ENCODE results near the gene CAMK2B. TPM values are rescaled to one million over a fixed set of nuclear protein-coding genes. Genes with fewer than 3 reads are reported as not detected.

CAMK2B gene
- polyA plus RNA-seq, 3 donors = 0.13 TPM; not detected in 2

DNA sequence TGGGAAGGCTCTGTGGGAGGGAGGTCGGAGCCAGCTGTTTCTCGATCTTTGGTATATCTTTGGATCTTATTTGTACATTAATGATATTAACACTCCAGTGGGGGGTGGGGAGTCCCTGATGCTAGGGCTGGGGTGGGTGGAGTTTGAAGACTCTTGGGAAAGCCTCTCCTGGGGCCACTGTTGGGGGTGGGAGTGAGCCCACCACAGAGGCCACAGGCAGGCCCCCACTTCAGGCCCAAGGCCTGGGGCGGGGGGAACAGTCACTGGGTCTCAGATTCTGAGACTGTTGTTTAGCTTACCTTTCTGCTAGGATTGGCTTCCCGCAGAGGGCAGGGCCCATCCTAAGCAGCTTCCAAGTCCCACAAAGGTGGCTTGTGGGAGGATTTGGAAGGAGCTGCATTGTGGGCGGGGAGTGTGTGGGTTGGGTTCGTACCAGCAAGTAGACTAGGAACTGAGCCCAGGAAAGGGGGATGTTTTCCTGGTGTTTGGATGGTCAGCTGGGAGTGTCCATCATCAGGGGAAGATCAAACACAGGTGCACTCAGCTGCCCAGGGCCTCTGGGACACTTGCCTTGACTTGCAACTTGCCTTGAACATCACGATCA is 112.7 kb downstream of the CAMK2B start:
- no peaks in the 10 kb centered on the region for H3K27me3 ChIP-seq (ENCODE audit: control insufficient read depth in 2 of 2, insufficient read depth in 2 of 2, low read length in 2 of 2)
- peaks cover 60 to 71% of the 10 kb centered on the region in 2 donors for H3K36me3 ChIP-seq (replicated peaks in 1 of 2; ENCODE audit: control insufficient read depth in 1 of 2, insufficient read depth in 2 of 2, low read length in 2 of 2)
- Mint-ChIP-seq H3K9me3 (no peaks in the 10 kb centered on the region), H3K27ac (peak overlapping the region in 1 of 7 donors; percentile 35), H3K36me3 (peaks cover 60 to 70% of the 10 kb centered on the region in 2 donors), H3K4me1 (peaks cover 5% of the 10 kb centered on the region), H3K27me3 (ENCODE audit: low read depth in 3 of 3) (peaks cover 0 to 4% (median 2%) of the 10 kb centered on the region in 3 donors), H3K4me3 (no peak overlapping the region)
- no peak overlapping the region for H2AFZ ChIP-seq (ENCODE audit: insufficient read depth, low read depth, low read length, poor library complexity, severe bottlenecking)
- no peak overlapping the region for H3K4me3 ChIP-seq (replicated peaks in 1 of 3; ENCODE audit: low read depth in 2 of 3, low read length in 3 of 3)
- no peaks in the 10 kb centered on the region for H3K9me3 ChIP-seq (replicated peaks in 1 of 2; ENCODE audit: control insufficient read depth in 1 of 2, insufficient read depth in 1 of 2, low read length in 2 of 2)
- H3K27ac ChIP-seq (ENCODE audit: low read depth in 1 of 2, low read length in 2 of 2) = no peak overlapping the region
- no peak for DNase-seq
- no peaks in the 10 kb centered on the region for H4K20me1 ChIP-seq (ENCODE audit: insufficient read depth, low read length)
- TF ChIP-seq, protein P1, sequence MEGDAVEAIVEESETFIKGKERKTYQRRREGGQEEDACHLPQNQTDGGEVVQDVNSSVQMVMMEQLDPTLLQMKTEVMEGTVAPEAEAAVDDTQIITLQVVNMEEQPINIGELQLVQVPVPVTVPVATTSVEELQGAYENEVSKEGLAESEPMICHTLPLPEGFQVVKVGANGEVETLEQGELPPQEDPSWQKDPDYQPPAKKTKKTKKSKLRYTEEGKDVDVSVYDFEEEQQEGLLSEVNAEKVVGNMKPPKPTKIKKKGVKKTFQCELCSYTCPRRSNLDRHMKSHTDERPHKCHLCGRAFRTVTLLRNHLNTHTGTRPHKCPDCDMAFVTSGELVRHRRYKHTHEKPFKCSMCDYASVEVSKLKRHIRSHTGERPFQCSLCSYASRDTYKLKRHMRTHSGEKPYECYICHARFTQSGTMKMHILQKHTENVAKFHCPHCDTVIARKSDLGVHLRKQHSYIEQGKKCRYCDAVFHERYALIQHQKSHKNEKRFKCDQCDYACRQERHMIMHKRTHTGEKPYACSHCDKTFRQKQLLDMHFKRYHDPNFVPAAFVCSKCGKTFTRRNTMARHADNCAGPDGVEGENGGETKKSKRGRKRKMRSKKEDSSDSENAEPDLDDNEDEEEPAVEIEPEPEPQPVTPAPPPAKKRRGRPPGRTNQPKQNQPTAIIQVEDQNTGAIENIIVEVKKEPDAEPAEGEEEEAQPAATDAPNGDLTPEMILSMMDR (IDR thresholded peaks at IDR 0.05) = no peak
- intact Hi-C loops (cut with micrococcal nuclease) = no loop called here
- H3K9ac ChIP-seq (ENCODE audit: insufficient read depth, low read length, poor library complexity, severe bottlenecking) = no peak overlapping the region
- H3K79me2 ChIP-seq (ENCODE audit: insufficient read depth, low read length) = no peaks in the 10 kb centered on the region
- no peak overlapping the region for H3K4me2 ChIP-seq (replicated peaks; ENCODE audit: extremely low read depth, low read length, poor library complexity, severe bottlenecking)
- H3K4me1 ChIP-seq (ENCODE audit: control insufficient read depth in 1 of 2, insufficient read depth in 2 of 2, low read length in 2 of 2) = no peaks in the 10 kb centered on the region
- 93% methylated on average over 4 of the region's 7 CpGs for WGBS (ENCODE audit: insufficient coverage)

DNA sequence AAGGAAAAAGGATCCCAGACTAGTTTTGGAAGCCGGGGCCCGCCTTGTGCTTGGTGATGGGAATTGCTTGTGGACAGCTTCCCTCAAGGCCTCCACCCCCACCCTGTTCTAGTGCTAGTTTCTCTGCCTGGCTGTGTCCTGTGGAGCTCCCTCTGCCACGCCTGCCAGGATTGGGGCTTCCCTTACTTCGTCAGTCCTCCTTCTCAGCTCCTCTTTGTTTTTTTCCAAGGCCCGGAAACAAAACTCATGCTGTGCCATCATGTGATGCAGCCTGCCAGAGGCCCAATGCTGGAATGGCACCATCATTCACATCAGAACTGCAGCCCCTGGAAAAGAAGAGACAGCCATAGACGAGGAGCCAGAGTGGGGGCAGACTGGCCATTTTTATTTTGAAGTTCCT is 113.4 kb downstream of the CAMK2B start:
- WGBS (ENCODE audit: insufficient coverage) = 100% methylated on average over 4 of the region's 6 CpGs
- H3K9ac ChIP-seq (ENCODE audit: insufficient read depth, low read length, poor library complexity, severe bottlenecking) = no peak overlapping the region
- H3K27me3 Mint-ChIP-seq (ENCODE audit: low read depth in 3 of 3) = peaks cover 0 to 4% (median 2%) of the 10 kb centered on the region in 3 donors
- no peak overlapping the region for H3K27ac ChIP-seq (ENCODE audit: low read depth in 1 of 2, low read length in 2 of 2)
- TF ChIP-seq, protein P1 (IDR thresholded peaks at IDR 0.05) = no peak
- no peak for DNase-seq
- H3K79me2 ChIP-seq (ENCODE audit: insufficient read depth, low read length) = no peaks in the 10 kb centered on the region
- no peak overlapping the region for H3K27ac Mint-ChIP-seq
- intact Hi-C loops (cut with micrococcal nuclease) = no loop called here
- peaks cover 65 to 78% of the 10 kb centered on the region in 2 donors for H3K36me3 ChIP-seq (replicated peaks in 1 of 2; ENCODE audit: control insufficient read depth in 1 of 2, insufficient read depth in 2 of 2, low read length in 2 of 2)
- H3K4me2 ChIP-seq (replicated peaks; ENCODE audit: extremely low read depth, low read length, poor library complexity, severe bottlenecking) = no peak overlapping the region
- H3K27me3 ChIP-seq (ENCODE audit: control insufficient read depth in 2 of 2, insufficient read depth in 2 of 2, low read length in 2 of 2) = no peaks in the 10 kb centered on the region
- H3K4me1 Mint-ChIP-seq = peaks cover 5% of the 10 kb centered on the region
- no peaks in the 10 kb centered on the region for H4K20me1 ChIP-seq (ENCODE audit: insufficient read depth, low read length)
- H3K4me3 ChIP-seq (replicated peaks in 1 of 3; ENCODE audit: low read depth in 2 of 3, low read length in 3 of 3) = no peak overlapping the region
- no peaks in the 10 kb centered on the region for H3K9me3 ChIP-seq (replicated peaks in 1 of 2; ENCODE audit: control insufficient read depth in 1 of 2, insufficient read depth in 1 of 2, low read length in 2 of 2)
- H2AFZ ChIP-seq (ENCODE audit: insufficient read depth, low read depth, low read length, poor library complexity, severe bottlenecking) = no peak overlapping the region
- H3K4me3 Mint-ChIP-seq = no peak overlapping the region
- H3K4me1 ChIP-seq (ENCODE audit: control insufficient read depth in 1 of 2, insufficient read depth in 2 of 2, low read length in 2 of 2) = no peaks in the 10 kb centered on the region
- H3K9me3 Mint-ChIP-seq = no peaks in the 10 kb centered on the region
- peaks cover 66 to 76% of the 10 kb centered on the region in 2 donors for H3K36me3 Mint-ChIP-seq

All from CD14-positive monocyte (primary cell).